HUES48 (cell line): Measurements from ENCODE around the gene KANK2.

Experiments used
- H3K27ac ChIP-seq: one replicate; pipeline ENCODE4 v1.7.0; 2013; ENCODE audit warnings: low read depth, low read length, inconsistent platforms
- H3K27me3 ChIP-seq: 2 replicates; pipeline ENCODE4 v1.6.1; 2013; ENCODE audit warnings: mild to moderate bottlenecking, low read length; ENCODE audit not compliant: control insufficient read depth, insufficient read depth
- H3K36me3 ChIP-seq: 2 replicates; pipeline ENCODE4 v1.6.1; 2013; ENCODE audit warnings: low read length; ENCODE audit not compliant: control insufficient read depth, insufficient read depth
- H3K4me1 ChIP-seq: 2 replicates; pipeline ENCODE4 v1.6.1; 2013; ENCODE audit warnings: mild to moderate bottlenecking, low read length; ENCODE audit not compliant: control insufficient read depth, insufficient read depth
- H3K4me3 ChIP-seq: 2 replicates; pipeline ENCODE4 v1.5.1; 2013; ENCODE audit warnings: mild to moderate bottlenecking, low read depth, low read length
- H3K9ac ChIP-seq: 2 replicates; pipeline ENCODE4 v1.6.1; 2013; ENCODE audit warnings: mild to moderate bottlenecking, low read depth, low read length, moderate library complexity
- H3K9me3 ChIP-seq: 2 replicates; pipeline ENCODE4 v1.6.1; 2013; ENCODE audit warnings: low read length; ENCODE audit not compliant: control insufficient read depth, insufficient read depth

Gene KANK2

GRCh38 chr19:11224429-11224828, 27.1 kb upstream of the KANK2 start:
- no peak overlapping the region for H3K9ac ChIP-seq
- H3K36me3 ChIP-seq: peaks cover 27% of the 10 kb centered on the region
- no peak overlapping the region for H3K27ac ChIP-seq
- H3K27me3 ChIP-seq: no peaks in the 10 kb centered on the region
- no peaks in the 10 kb centered on the region for H3K9me3 ChIP-seq
- H3K4me3 ChIP-seq: no peak overlapping the region
- no peaks in the 10 kb centered on the region for H3K4me1 ChIP-seq

GRCh38 chr19:11223200-11223599, 25.9 kb upstream of the KANK2 start:
- Histone ChIP-seq H3K27ac (no peak overlapping the region), H3K36me3 (peaks cover 27% of the 10 kb centered on the region), H3K4me1 (no peaks in the 10 kb centered on the region), H3K9ac (no peak overlapping the region), H3K27me3 (no peaks in the 10 kb centered on the region), H3K4me3 (no peak overlapping the region), H3K9me3 (no peaks in the 10 kb centered on the region)

DNA sequence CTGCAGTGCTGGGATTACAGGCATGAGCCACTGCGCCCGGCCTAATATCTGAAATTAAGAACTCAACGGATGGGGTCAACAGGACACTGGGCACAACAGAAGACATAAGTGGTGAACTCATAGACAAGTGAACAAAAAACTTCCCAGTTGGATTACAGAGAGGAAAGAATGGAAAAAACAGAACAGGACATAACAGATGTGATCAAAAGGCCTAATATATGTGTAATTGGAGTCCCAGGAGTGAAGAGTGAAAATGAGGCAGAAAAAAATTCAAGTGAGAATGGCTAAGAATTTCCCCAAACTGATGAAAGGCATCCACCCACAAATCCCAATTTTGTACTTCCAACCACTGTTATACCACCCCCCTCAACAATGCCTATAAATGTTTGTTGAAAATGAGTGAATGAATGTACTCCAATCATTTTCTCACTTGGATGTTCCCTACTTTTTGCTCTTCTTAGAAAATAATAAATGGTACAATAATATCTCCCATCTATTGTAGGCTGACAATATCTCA, 23.8 kb upstream of the KANK2 start:
- peaks cover 33% of the 10 kb centered on the region for H3K36me3 ChIP-seq
- no peak overlapping the region for H3K27ac ChIP-seq

DNA sequence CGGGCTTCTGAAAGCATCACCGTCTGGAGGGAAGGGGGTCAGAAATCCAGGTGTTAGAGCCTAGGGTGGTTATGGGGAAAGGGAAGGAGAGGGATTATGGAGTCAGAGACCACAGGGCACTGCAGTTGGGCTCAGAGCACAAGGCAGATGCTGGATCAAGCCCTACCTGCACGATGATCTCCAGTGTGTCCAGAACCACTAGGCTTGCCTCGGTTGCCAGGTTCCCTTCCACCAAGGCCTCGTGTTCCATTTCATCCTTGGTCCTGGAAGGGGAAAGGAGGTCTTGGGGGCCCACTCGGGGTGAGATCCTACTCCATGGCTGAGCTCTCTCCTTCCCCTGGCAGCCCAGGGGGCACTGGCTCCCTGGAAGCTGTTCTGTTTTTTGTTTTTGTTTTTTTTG, 17.0 kb upstream of the KANK2 start:
- Histone ChIP-seq H3K9me3 (no peaks in the 10 kb centered on the region), H3K27me3 (no peaks in the 10 kb centered on the region), H3K4me1 (no peaks in the 10 kb centered on the region), H3K4me3 (no peak overlapping the region), H3K36me3 (peaks cover 44% of the 10 kb centered on the region), H3K9ac (no peak overlapping the region), H3K27ac (no peak overlapping the region)

More for the DNA sequence above, 23.8 kb upstream of the KANK2 start:
- no peaks in the 10 kb centered on the region for H3K4me1 ChIP-seq
- no peaks in the 10 kb centered on the region for H3K9me3 ChIP-seq
- H3K4me3 ChIP-seq: no peak overlapping the region
- no peaks in the 10 kb centered on the region for H3K27me3 ChIP-seq
- no peak overlapping the region for H3K9ac ChIP-seq

DNA sequence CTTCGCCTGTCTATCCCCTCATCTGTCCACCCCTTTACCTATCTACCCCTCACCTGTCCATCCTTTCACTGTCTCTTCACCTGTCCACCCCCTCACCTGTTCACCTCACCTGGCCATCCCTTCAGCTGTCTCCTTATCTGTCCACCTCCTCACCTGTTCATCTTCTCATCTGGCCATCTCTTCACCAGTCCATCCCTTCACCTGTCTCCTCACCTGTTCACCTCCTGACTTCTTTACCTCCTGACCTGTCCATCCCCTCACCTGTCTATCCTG, 13.2 kb upstream of the KANK2 start:
- H3K9ac ChIP-seq: no peak overlapping the region
- H3K4me3 ChIP-seq: no peak overlapping the region
- H3K27me3 ChIP-seq: no peaks in the 10 kb centered on the region
- H3K4me1 ChIP-seq: no peaks in the 10 kb centered on the region
- no peaks in the 10 kb centered on the region for H3K9me3 ChIP-seq
- no peak overlapping the region for H3K27ac ChIP-seq
- peaks cover 42% of the 10 kb centered on the region for H3K36me3 ChIP-seq

DNA sequence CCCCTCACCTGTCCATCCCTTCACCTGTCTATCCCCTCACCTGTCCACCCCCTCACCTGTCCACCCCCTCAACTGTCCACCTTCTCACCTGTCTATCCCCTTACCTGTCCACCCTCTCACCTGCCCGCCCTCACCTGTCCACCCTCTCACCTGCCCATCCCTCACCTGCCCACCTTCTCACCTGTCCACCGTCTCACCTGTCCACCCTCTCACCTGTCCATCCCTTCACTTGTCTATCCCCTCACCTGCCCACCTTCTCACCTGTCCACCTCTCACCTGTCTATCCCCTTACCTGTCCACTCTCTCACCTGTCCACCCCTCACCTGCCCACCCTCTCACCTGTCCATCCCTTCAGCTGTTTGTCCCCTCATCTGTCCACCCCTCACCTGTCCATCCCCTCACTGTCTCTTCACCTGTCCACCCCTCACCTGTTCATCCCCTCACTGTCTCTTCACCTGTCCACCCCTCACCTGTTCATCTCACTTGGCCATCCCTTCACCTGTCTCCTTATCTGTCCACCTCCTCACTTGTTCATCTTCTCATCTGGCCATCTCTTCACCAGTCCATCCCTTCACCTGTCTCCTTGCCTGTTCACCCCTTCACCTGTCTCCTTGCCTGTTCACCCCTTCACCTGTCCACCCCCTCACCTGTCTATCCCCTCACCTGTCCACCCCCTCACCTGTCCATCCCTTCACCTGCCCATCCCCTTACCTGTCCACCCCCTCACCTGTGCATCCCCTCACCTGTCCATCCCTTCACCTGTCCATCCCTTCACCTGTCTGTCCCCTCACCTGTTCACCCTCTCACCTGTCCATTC, 12.7 kb upstream of the KANK2 start:
- Histone ChIP-seq H3K9me3 (no peaks in the 10 kb centered on the region), H3K9ac (no peak overlapping the region), H3K36me3 (peaks cover 37% of the 10 kb centered on the region), H3K4me1 (no peaks in the 10 kb centered on the region), H3K4me3 (no peak overlapping the region), H3K27me3 (no peaks in the 10 kb centered on the region), H3K27ac (no peak overlapping the region)

DNA sequence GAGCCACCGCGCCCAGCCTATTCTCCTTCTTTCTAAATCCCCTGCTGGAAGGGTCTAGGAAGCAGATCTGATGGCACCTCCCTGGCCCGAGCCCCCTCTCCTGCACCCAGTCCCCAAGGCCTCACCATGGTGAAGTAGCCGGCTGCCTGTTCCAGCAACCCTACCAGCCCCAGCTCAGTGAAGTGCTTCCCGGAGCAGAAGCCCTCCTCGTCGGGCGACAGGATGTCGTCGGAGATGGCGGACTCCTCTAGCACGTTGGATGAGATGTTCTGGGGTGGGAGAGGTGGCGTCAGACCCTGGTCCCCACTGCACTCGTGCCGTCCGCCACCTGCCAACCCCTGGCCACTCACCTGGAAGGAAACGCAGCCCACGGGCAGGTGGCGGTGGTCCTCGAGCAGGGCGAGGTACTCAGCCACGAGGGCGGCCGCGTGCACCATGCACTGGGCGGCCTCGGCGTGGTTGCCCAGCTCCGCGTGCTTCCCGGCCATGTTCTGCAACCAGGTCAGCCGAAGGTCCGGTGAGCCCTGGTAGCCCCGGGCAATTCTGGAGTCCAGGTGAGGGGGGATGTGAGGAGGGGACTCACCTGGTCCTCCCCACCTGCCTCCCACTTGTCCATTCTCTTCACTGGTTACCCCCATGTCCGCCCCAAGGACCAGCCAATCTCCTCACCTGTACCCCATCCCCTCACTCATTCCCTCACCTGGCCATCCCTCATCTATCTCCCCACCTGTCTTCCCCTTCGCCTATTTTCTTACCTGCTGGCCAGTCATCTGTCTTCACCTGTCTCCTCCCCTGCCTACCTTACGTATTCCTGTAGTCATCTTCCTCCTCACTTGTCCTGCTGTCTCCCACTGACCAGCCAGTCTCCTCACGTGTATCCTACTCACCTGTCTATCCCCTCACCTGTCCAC, 11.5 kb upstream of the KANK2 start:
- no peaks in the 10 kb centered on the region for H3K27me3 ChIP-seq

GRCh38 chr19:11205939-11206570, 8.7 kb upstream of the KANK2 start:
- no peak overlapping the region for H3K4me3 ChIP-seq
- H3K27me3 ChIP-seq: no peaks in the 10 kb centered on the region
- no peaks in the 10 kb centered on the region for H3K9me3 ChIP-seq
- H3K4me1 ChIP-seq: peaks cover 3% of the 10 kb centered on the region; the same call in 1 of the 2 replicates
- H3K27ac ChIP-seq: no peak overlapping the region
- H3K36me3 ChIP-seq: peaks cover 27% of the 10 kb centered on the region
- no peak overlapping the region for H3K9ac ChIP-seq

More for the DNA sequence above, 11.5 kb upstream of the KANK2 start:
- H3K9ac ChIP-seq: no peak overlapping the region
- peaks cover 28% of the 10 kb centered on the region for H3K36me3 ChIP-seq
- H3K27ac ChIP-seq: no peak overlapping the region
- H3K9me3 ChIP-seq: no peaks in the 10 kb centered on the region
- H3K4me1 ChIP-seq: no peaks in the 10 kb centered on the region
- no peak overlapping the region for H3K4me3 ChIP-seq

DNA sequence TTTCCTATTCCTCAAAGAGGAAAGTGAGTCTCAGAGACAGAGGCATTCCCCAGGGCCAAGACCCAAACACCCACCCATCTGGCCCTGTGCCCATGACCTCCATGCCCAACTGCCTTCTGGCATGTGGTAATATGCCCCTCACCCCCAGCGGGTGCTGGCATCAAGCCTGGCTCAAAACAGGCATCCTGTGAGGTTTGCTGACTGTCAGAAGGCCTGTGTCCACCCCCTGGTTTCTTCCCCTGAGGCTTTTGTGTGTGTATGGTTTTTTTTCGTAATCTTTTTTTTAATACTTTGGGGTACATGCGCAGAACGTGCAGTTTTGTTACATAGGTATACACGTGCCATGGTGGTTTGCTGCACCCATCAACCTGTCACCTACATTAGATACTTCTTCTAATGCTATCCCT, 7.6 kb upstream of the KANK2 start:
- Histone ChIP-seq H3K36me3 (peaks cover 25% of the 10 kb centered on the region), H3K9ac (no peak overlapping the region)

DNA sequence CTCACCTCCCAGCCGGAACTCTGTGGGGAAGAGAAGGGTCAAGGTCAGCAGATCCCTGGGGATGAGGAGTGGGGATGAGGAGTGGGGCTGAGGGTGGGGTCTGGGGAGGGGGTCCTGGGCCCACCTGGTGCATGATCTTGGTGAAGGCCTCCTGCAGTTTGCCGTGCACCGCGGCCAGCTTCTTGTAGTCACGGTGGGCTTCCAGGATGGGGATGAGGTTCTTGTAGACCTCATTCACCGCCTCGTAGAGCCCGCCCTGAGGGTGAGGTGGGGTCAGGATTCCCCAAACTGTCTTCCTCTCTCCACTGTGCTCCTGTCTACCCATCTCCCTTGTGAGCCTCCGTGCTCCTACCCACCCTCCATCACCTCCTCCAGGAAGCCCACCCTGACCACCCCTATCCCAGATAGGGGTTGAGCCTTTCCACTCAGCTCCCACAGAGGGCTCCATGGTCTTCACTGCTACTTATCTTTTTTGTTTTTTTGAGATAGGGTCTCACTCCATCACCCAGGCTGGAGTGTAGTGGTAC, 6.8 kb upstream of the KANK2 start:
- Histone ChIP-seq H3K9me3 (no peaks in the 10 kb centered on the region), H3K4me1 (peaks cover 3% of the 10 kb centered on the region), H3K9ac (no peak overlapping the region), H3K27ac (no peak overlapping the region), H3K36me3 (peaks cover 29% of the 10 kb centered on the region), H3K4me3 (no peak overlapping the region), H3K27me3 (no peaks in the 10 kb centered on the region)

More for the DNA sequence above, 7.6 kb upstream of the KANK2 start:
- no peaks in the 10 kb centered on the region for H3K9me3 ChIP-seq
- H3K27me3 ChIP-seq: no peaks in the 10 kb centered on the region
- H3K4me1 ChIP-seq: peaks cover 3% of the 10 kb centered on the region; the same call in 1 of the 2 replicates
- H3K27ac ChIP-seq: no peak overlapping the region
- no peak overlapping the region for H3K4me3 ChIP-seq
